D721Med (cell line): ENCODE measurements around the gene TBC1D22A.

Experiments used
- DNase-seq: peaks from one replicate; pipeline ENCODE4 v3.0.0; 2011; ENCODE audit warnings: low spot score; ENCODE audit not compliant: insufficient read length
- FAIRE-seq: peaks from 2 replicates; lab custom pipeline; 2011; peaks lifted over from hg19 to GRCh38; lab: Jason Lieb, UNC
- CTCF ChIP-seq: IDR thresholded peaks from 2 replicates; pipeline ENCODE4 v1.5.1; 2012; ENCODE audit warnings: mild to moderate bottlenecking, control low read depth; ENCODE audit not compliant: insufficient read depth; ENCODE audit errors: missing control alignments

Gene TBC1D22A

GRCh38 chr22:47146941-47147340, 384.5 kb downstream of the TBC1D22A start:
- no peak for FAIRE-seq
- no peak for TF ChIP-seq CTCF
- no peak for DNase-seq

- no peak for FAIRE-seq
- DNase-seq, result no peak
- no peak for TF ChIP-seq CTCF
Measured at GRCh38 chr22:47147572-47147971, 385.1 kb downstream of the TBC1D22A start.

GRCh38 chr22:47148510-47148909, 386.1 kb downstream of the TBC1D22A start:
- no peak for TF ChIP-seq CTCF
- FAIRE-seq (no peak), DNase-seq (no peak)

- DNase-seq (no peak), FAIRE-seq (no peak)
- TF ChIP-seq CTCF, result no peak
Measured at GRCh38 chr22:47148956-47149728, 386.7 kb downstream of the TBC1D22A start.

- FAIRE-seq (no peak), DNase-seq (no peak)
- no peak for TF ChIP-seq CTCF
Measured at GRCh38 chr22:47149976-47150375, 387.5 kb downstream of the TBC1D22A start.

- TF ChIP-seq CTCF, result no peak
- FAIRE-seq, result no peak
- DNase-seq, result no peak
Measured at GRCh38 chr22:47150426-47150825, 388.0 kb downstream of the TBC1D22A start.

- DNase-seq (no peak), FAIRE-seq (no peak)
- no peak for TF ChIP-seq CTCF
Measured at GRCh38 chr22:47151064-47151463, 388.6 kb downstream of the TBC1D22A start.
